ENCODE data around the gene RBM5. TPM values are rescaled to one million over a fixed set of nuclear protein-coding genes. Genes with fewer than 3 reads are reported as not detected.

Gene RBM5
- total RNA-seq, 1 experiment from 2014 or later, result 89.1 TPM

DNA sequence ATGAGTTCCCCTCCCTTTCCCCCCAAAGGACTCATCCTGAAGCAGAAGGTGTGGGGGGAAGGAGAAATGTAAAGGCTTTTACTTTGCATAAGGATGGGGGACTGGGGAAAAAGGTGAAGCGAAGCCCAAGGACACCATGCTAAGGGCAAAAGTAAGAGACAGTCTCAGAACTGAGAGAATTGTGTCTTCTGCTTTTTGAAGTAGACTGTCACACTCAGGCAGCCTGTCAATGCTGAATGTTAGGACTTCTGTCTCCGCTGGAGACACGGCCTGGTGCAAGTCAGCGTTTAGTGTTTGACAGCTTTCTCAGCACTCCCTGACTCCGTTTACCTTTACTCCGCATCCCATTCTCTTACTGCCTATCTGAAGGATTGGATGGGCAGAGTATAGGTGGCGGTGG lies 13.8 kb downstream of the RBM5 start:
- ChIA-PET CTCF (no interaction called here), POLR2A (no interaction called here), RAD21 (ENCODE audit: low non-redundant PET in 1 of 2, low total read pairs in 2 of 2, uncharacterized antibody in 2 of 2, unreplicated experiment in 2 of 2) (no interaction called here)
- Histone ChIP-seq H3K9me3 (ENCODE audit: control insufficient read depth in 1 of 2, insufficient read depth in 1 of 2, low read depth in 1 of 2, low read length in 2 of 2) (no peaks in the 10 kb centered on the region), H3K27me3 (ENCODE audit: insufficient read depth, low read length) (no peaks in the 10 kb centered on the region), H3K9ac (ENCODE audit: low read length) (no peak overlapping the region), H3K4me1 (ENCODE audit: control insufficient read depth in 1 of 2, insufficient read depth in 2 of 2, low read length in 2 of 2) (no peaks in the 10 kb centered on the region), H4K20me1 (ENCODE audit: insufficient read depth) (no peaks in the 10 kb centered on the region), H3K4me2 (ENCODE audit: low read length) (no peak overlapping the region), H2AFZ (ENCODE audit: low read depth, low read length, poor library complexity, severe bottlenecking) (no peak overlapping the region), H3K79me2 (ENCODE audit: insufficient read depth, low read length) (peaks cover 20% of the 10 kb centered on the region; the same call in 1 of the 2 replicates), H3K36me3 (ENCODE audit: control insufficient read depth in 1 of 2, insufficient read depth in 2 of 2, low read length in 2 of 2) (peaks cover 56 to 88% of the 10 kb centered on the region in 2 experiments), H3K27ac (ENCODE audit: low read depth, low read length) (no peak overlapping the region), H3K9me2 (ENCODE audit: insufficient read depth) (no peaks in the 10 kb centered on the region), H3K4me3 (replicated peaks in 1 of 2; ENCODE audit: low read depth in 1 of 2, low read length in 2 of 2) (no peak overlapping the region)
- ATAC-seq (no peak), DNase-seq (ENCODE audit: low read depth, low spot score) (no peak)
- no TSS peak for BruUV-seq (replicated peaks)
- TF ChIP-seq RAD21 (IDR thresholded peaks at IDR 0.05; ENCODE audit: low read depth) (no peak), POLR2A (IDR thresholded peaks at IDR 0.05; ENCODE audit: borderline replicate concordance, extremely low read depth, insufficient read depth, insufficient read length) (no peak), ELF1 (IDR thresholded peaks at IDR 0.05; ENCODE audit: borderline replicate concordance, low read depth) (no peak), ZNF274 (IDR thresholded peaks at IDR 0.05; ENCODE audit: low read depth, low read length) (no peak), SIN3A (IDR thresholded peaks at IDR 0.05; ENCODE audit: low read depth) (no peak), EZH2phosphoT487 (IDR thresholded peaks at IDR 0.05; ENCODE audit: borderline replicate concordance) (no peak), ZFX (IDR thresholded peaks at IDR 0.05) (no peak), FOSL1 (IDR thresholded peaks at IDR 0.05; ENCODE audit: low read depth) (no peak), CBX3 (IDR thresholded peaks at IDR 0.05; ENCODE audit: low read depth) (no peak), EZH2 (IDR thresholded peaks at IDR 0.05) (no peak), SP1 (IDR thresholded peaks at IDR 0.05; ENCODE audit: low read depth) (no peak), POLR2AphosphoS5 (IDR thresholded peaks at IDR 0.05; ENCODE audit: low read depth, low read length) (no peak), YY1 (IDR thresholded peaks at IDR 0.05; ENCODE audit: extremely low read depth, insufficient replicate concordance, low read depth, low read length) (no peak), CEBPB (IDR thresholded peaks at IDR 0.05; ENCODE audit: low read depth) (no peak), SRF (IDR thresholded peaks at IDR 0.05; ENCODE audit: low read depth) (no peak)
- TF ChIP-seq, protein P1, sequence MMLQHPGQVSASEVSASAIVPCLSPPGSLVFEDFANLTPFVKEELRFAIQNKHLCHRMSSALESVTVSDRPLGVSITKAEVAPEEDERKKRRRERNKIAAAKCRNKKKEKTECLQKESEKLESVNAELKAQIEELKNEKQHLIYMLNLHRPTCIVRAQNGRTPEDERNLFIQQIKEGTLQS (IDR thresholded peaks at IDR 0.05), result no peak
- TF ChIP-seq, protein P2, sequence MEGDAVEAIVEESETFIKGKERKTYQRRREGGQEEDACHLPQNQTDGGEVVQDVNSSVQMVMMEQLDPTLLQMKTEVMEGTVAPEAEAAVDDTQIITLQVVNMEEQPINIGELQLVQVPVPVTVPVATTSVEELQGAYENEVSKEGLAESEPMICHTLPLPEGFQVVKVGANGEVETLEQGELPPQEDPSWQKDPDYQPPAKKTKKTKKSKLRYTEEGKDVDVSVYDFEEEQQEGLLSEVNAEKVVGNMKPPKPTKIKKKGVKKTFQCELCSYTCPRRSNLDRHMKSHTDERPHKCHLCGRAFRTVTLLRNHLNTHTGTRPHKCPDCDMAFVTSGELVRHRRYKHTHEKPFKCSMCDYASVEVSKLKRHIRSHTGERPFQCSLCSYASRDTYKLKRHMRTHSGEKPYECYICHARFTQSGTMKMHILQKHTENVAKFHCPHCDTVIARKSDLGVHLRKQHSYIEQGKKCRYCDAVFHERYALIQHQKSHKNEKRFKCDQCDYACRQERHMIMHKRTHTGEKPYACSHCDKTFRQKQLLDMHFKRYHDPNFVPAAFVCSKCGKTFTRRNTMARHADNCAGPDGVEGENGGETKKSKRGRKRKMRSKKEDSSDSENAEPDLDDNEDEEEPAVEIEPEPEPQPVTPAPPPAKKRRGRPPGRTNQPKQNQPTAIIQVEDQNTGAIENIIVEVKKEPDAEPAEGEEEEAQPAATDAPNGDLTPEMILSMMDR (IDR thresholded peaks at IDR 0.05 in 2 of 3, conservative IDR thresholded peaks at IDR 0.05 in 1 of 3; ENCODE audit: borderline replicate concordance in 1 of 3, insufficient read depth in 1 of 3, low read depth in 2 of 3, low read length in 2 of 3), result no peak
- TF ChIP-seq, protein P3, sequence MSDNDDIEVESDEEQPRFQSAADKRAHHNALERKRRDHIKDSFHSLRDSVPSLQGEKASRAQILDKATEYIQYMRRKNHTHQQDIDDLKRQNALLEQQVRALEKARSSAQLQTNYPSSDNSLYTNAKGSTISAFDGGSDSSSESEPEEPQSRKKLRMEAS (IDR thresholded peaks at IDR 0.05), result no peak
- TF ChIP-seq, protein P4, sequence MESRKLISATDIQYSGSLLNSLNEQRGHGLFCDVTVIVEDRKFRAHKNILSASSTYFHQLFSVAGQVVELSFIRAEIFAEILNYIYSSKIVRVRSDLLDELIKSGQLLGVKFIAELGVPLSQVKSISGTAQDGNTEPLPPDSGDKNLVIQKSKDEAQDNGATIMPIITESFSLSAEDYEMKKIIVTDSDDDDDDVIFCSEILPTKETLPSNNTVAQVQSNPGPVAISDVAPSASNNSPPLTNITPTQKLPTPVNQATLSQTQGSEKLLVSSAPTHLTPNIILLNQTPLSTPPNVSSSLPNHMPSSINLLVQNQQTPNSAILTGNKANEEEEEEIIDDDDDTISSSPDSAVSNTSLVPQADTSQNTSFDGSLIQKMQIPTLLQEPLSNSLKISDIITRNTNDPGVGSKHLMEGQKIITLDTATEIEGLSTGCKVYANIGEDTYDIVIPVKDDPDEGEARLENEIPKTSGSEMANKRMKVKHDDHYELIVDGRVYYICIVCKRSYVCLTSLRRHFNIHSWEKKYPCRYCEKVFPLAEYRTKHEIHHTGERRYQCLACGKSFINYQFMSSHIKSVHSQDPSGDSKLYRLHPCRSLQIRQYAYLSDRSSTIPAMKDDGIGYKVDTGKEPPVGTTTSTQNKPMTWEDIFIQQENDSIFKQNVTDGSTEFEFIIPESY (IDR thresholded peaks at IDR 0.05; ENCODE audit: extremely low read depth, insufficient replicate concordance, low read length), result no peak
- TF ChIP-seq, protein P5, sequence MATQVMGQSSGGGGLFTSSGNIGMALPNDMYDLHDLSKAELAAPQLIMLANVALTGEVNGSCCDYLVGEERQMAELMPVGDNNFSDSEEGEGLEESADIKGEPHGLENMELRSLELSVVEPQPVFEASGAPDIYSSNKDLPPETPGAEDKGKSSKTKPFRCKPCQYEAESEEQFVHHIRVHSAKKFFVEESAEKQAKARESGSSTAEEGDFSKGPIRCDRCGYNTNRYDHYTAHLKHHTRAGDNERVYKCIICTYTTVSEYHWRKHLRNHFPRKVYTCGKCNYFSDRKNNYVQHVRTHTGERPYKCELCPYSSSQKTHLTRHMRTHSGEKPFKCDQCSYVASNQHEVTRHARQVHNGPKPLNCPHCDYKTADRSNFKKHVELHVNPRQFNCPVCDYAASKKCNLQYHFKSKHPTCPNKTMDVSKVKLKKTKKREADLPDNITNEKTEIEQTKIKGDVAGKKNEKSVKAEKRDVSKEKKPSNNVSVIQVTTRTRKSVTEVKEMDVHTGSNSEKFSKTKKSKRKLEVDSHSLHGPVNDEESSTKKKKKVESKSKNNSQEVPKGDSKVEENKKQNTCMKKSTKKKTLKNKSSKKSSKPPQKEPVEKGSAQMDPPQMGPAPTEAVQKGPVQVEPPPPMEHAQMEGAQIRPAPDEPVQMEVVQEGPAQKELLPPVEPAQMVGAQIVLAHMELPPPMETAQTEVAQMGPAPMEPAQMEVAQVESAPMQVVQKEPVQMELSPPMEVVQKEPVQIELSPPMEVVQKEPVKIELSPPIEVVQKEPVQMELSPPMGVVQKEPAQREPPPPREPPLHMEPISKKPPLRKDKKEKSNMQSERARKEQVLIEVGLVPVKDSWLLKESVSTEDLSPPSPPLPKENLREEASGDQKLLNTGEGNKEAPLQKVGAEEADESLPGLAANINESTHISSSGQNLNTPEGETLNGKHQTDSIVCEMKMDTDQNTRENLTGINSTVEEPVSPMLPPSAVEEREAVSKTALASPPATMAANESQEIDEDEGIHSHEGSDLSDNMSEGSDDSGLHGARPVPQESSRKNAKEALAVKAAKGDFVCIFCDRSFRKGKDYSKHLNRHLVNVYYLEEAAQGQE (IDR thresholded peaks at IDR 0.05; ENCODE audit: low read depth), result no peak
- intact Hi-C loops (cut with micrococcal nuclease), result no loop called here
